HG03060 (cell line): ENCODE measurements around the gene MITF.

Experiments used
- ATAC-seq: cut with Tn5 transposase; IDR thresholded peaks from one replicate; pipeline ENCODE4 v1.9.1; 2021; ENCODE audit warnings: low read depth, moderate number of reproducible peaks; ENCODE audit not compliant: unreplicated experiment

The MITF gene

DNA sequence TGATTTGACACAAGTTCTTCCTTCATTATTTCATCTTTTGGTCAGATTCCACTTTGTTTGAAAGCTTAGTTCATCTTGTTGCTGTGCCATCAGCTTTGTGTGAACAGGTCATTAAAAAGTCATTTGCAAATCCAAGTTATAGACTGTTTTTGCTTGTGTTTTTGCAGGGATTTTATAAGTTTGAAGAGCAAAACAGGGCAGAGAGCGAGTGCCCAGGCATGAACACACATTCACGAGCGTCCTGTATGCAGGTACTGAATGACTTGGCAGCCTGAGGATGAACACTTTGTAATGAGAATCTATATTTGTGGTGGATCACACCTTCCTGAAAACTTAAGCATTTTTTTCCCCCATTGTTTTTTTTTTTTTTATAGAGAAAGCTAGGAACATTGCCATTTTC is 199.7 kb downstream of the MITF start:
- ATAC-seq, result no peak

- no peak for ATAC-seq
Measured at GRCh38 chr3:69941037-69941436, 201.8 kb downstream of the MITF start.

DNA sequence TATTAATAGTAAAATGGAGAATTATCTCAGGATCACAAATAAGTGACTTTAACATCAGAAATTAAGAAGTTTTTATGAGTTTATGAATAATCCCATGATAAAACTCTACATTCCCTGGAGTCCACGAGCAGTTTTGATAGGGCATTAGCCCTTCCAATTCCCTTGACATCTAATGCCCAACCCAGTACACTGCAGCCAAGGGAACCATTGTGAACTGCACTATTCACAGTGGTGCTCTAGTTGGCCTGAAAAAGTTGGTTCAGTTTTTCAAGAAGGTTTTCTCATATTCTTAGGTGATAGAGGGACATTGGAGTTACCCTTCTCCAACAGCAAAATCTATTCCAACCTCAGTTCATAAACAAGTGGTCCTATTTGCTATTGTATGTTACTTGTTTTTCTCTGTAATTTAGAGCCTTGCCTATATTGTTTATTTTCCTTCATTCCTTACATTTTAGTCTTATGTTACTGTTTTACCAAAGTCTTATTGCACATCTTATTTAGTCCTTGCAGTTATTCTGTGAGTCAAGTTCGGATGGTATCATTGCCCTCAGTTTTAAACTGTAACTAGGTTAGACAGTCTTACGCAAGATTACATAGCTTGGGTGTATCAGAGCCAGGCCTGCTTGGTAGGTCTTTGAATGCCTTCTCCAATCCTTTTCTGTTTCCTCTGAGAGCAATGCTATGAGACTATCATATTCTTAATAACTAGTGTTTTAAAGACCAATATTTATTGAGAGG is 202.3 kb downstream of the MITF start:
- ATAC-seq, result no peak

DNA sequence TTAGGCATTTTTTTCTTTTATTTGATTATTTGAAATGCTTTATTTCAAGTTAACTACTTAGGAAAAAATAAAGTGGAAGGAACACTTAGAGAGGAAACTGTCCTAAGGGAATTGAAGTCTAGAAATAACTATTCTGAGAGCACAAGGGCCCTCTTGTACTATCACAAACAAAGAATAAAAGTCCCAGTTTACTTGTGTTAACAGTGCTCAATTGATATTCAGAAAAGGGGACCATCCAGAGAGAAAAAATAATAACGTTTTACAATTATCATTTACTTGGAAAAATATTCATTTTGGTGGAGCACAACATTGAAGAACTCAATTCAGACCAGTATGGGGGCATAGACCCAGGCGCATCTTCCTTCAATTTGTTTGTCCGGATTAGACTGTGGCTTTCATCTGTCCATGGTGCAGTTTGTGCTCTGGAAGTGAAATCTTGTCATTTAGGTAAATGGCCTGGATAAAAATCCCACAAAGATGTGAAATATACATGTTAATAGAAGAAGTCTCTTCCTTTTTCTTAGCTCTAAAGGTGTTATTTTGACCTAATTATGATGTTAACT is 205.7 kb downstream of the MITF start:
- ATAC-seq, result no peak

GRCh38 chr3:69948246-69948862 is 209.1 kb downstream of the MITF start:
- no peak for ATAC-seq

DNA sequence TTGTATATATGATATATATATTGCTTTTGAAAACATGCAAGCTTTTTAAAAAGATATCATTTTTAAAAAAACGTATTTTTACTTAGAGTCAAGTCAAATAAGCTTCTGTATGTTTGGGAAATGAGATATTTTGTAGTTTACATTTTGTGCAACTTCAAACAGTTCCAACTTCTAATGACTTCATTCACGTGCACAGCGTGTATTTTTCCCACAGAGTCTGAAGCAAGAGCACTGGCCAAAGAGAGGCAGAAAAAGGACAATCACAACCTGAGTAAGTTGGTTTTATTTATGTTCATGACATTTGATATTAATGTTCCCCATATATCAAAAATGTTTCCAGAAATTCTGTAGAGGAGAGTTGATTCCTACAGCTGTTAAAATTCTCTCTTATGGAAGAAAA is 212.4 kb downstream of the MITF start:
- ATAC-seq, result no peak

- ATAC-seq, result no peak
Measured at GRCh38 chr3:69959581-69959980, 220.3 kb downstream of the MITF start.

- no peak for ATAC-seq
Measured at GRCh38 chr3:69961706-69962439, 222.6 kb downstream of the MITF start.

DNA sequence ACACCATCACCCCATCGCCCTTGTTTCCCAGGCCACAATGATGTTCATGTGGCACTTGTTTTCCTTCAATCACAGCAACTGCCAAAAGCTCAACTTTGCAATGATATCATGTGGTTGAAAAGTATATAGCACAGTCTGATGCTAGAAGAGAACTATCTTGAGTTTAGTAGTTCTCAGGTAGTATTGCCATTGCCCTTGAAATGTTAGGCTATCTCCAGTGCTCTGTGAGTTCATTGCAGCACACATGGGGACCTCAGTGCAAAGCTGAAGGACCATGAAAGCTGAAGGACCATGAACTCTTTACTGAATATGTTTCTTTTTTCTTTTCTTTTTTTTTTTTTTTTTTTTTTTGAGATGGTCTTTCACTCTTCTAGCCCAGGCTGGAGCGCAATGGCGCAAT is 224.4 kb downstream of the MITF start:
- no peak for ATAC-seq

DNA sequence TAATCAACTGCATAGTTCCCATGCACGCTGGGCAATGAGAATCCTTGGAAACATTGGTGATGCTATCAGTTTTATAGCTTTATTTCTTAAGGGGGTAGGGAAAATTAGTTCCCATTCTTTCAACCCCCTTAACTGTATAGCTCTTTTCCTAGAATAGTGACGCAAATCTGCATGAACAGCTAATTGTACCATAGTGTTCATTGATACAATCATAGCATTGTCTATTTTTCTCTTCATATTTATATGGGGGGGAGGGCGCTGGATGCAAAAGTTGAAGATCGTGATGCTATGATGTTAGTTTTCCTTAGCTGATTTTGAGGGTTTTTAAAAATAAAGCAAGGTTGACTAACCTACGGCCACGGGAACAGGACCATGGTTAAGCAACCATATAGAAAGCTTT is 227.9 kb downstream of the MITF start:
- ATAC-seq, result no peak

GRCh38 chr3:69970827-69971226 is 231.6 kb downstream of the MITF start:
- ATAC-seq, result no peak

- no peak for ATAC-seq
Measured at GRCh38 chr3:69972672-69973071, 233.4 kb downstream of the MITF start.

DNA sequence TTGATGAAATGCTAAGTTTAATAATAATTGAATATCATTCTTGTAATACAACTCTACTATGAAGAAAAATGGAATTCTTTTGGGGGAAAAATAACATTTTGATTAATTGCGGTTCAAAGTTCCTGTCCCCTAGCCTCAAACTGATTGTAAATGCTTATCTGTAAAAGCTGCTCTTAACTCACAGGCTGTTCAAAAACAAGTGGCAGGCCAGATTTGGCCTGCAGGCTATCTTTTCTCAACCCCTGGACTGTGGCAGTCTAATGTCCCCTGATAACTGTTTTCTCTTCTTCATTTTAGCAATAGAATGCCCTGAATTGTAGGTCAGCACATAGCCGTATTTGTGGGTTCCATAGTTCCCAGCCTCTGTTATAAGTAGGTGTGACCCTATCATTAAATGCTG is 236.8 kb downstream of the MITF start:
- no peak for ATAC-seq

GRCh38 chr3:69983546-69984265 is 244.4 kb downstream of the MITF start:
- peak; percentile 68 for ATAC-seq

- no peak for ATAC-seq
Measured at GRCh38 chr3:69985266-69985665, 246.0 kb downstream of the MITF start.

GRCh38 chr3:69986419-69986818 is 247.2 kb downstream of the MITF start:
- ATAC-seq, result no peak

DNA sequence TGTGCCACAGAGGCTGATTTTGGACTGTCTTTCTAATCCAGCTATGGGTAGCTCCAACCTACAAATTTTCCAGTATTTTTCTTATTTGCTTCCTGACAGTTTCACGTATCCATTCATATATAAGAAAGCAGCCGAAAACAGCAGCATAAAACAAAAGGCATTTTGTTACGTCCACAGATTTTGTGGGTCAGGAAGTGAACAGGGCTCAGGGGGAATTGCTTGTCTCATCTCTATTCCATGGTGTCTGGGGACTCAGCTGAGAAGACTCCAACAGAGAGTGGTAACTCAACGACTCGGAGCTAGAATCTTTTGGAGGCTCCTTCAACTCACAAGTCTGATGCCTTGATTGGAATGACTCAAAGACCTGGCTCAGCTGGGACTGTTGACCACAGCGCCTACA is 248.6 kb downstream of the MITF start:
- ATAC-seq, result no peak

DNA sequence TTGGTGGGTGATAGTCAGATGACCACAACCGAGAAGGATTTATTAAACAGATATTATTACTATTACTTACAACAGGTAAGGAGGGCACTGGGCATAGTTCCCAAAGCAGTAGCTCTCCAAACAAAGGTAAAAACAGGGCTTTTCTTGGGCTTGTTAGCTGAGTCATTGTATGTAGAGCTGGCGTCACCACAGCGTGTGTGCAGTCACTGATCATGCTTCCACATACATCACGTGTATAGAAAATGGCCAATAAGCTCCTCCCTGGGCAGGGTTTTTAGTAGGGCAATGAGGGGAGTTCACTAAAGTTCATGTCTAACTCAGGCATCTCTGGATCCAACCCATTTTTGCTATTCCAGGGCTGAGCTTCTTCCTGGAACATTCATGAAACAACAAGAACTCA is 254.5 kb downstream of the MITF start:
- ATAC-seq, result no peak

DNA sequence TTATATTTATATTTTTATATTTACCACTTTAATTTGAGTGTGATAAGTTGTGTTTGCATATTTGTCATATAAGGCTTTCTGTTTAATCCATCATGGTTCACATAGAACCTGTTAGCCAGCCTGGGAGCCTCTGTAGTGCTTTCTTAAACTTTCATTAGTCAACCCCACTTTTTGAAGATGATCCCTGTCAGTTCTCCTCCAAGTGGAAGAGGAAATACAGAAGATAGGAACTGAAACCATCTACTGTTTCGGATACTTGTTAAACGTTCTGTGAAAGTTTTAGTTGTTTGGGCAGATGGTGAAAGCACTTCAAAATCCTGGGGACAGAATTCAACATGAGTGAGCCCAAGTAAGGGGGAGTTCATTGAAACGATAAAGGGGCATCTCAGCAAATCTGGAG is 255.7 kb downstream of the MITF start:
- ATAC-seq, result no peak

GRCh38 chr3:69997631-69998307 is 258.5 kb downstream of the MITF start:
- no peak for ATAC-seq
